Sigmoid colon (tissue), 4 donors: ENCODE results near the gene KCNJ15.

Experiments
- POLR2A ChIP-seq, 2 donors: fragments of 450-650 bp; IDR thresholded peaks; one replicate each; pipeline ENCODE4 v1.6.1; 2016; ENCODE audit warnings: antibody characterized with exemption in 2 of 2, mild to moderate bottlenecking in 2 of 2, moderate library complexity in 2 of 2
- POLR2AphosphoS5 ChIP-seq, 4 donors: sonication (generic); formaldehyde crosslinking; IDR thresholded peaks; one replicate each; pipeline ENCODE4 v1.6.1; 2017; ENCODE audit warnings: antibody characterized with exemption in 4 of 4
- TF ChIP-seq, protein P1 (sequence below), 4 experiments: fragments of 450-650 bp in 3 of 4; fragments of 200-600 bp in 1 of 4; IDR thresholded peaks; one replicate each; pipeline ENCODE4 v1.5.1; 2016 to 2019; ENCODE audit warnings: antibody characterized with exemption in 4 of 4, mild to moderate bottlenecking in 3 of 4, moderate library complexity in 2 of 4

DNA sequence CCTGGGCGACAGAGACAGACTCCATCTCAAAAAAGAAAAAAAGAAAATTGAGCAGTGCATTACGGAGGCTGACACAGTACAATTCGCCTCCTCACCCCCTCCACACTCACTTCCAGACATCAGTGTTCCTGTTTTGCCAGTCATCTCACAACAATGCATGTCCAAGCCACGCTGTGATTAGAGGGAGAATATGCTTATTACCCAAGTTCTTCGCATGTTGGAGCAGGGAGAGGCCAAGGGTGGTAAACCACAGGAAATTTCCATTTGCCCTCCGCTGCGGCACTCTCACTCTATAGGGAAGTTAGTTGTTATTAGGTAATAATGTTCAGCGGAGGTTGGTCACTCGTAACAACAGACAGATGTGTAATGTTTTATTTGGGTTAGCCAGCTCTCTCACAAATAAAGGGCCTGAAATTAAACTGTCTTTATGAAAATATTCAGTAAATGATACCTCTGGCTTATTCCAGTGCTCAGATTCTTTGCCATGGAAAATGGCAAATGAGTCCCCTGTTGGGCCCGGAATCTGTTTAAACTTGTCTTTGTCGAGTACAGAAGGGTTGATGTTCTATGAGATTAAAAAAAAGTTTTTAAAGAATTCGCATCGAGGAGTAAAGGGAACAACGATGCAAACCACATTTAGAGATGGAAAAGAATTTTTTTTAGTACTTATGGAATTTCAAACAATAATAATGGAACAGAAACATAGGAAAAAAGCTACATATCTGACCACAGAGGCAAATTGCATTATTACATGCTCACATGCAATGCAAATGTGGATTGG lies 33.1 kb downstream of the KCNJ15 start:
- TF ChIP-seq, protein P1, sequence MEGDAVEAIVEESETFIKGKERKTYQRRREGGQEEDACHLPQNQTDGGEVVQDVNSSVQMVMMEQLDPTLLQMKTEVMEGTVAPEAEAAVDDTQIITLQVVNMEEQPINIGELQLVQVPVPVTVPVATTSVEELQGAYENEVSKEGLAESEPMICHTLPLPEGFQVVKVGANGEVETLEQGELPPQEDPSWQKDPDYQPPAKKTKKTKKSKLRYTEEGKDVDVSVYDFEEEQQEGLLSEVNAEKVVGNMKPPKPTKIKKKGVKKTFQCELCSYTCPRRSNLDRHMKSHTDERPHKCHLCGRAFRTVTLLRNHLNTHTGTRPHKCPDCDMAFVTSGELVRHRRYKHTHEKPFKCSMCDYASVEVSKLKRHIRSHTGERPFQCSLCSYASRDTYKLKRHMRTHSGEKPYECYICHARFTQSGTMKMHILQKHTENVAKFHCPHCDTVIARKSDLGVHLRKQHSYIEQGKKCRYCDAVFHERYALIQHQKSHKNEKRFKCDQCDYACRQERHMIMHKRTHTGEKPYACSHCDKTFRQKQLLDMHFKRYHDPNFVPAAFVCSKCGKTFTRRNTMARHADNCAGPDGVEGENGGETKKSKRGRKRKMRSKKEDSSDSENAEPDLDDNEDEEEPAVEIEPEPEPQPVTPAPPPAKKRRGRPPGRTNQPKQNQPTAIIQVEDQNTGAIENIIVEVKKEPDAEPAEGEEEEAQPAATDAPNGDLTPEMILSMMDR (IDR thresholded peaks at IDR 0.05), result no peak
- TF ChIP-seq POLR2AphosphoS5 (IDR thresholded peaks at IDR 0.05) (peak in 1 of 4 donors; percentile 30), POLR2A (IDR thresholded peaks at IDR 0.05) (no peak)
